ENCODE results near the gene SLC6A13. TPM values are rescaled to one million over a fixed set of nuclear protein-coding genes. Genes with fewer than 3 reads are reported as not detected.

SLC6A13 gene
- total and polyA plus RNA-seq, 2 donors (not counting 1 experiment from before 2014, with no cell fraction given): 0.22 to 0.54 TPM

GRCh38 chr12:269191-269590, 6.6 kb upstream of the SLC6A13 start:
- H3K79me2 ChIP-seq (ENCODE audit: control insufficient read depth, insufficient read depth, low read length): no peaks in the 10 kb centered on the region
- H3K4me2 ChIP-seq (replicated peaks; ENCODE audit: low read depth, low read length, poor library complexity, severe bottlenecking): no peak overlapping the region
- H3K4me3 Mint-ChIP-seq: no peak overlapping the region
- H3K27ac Mint-ChIP-seq: no peak overlapping the region
- WGBS (ENCODE audit: insufficient coverage): 100% methylated on average over 2 of the region's 3 CpGs
- no peaks in the 10 kb centered on the region for H3K9me3 ChIP-seq (ENCODE audit: control extremely low read depth in 1 of 3, control insufficient read depth in 2 of 3, insufficient read depth in 1 of 3, low read length in 2 of 3)
- no peaks in the 10 kb centered on the region for H3K4me1 ChIP-seq (ENCODE audit: control insufficient read depth in 2 of 2, insufficient read depth in 2 of 2, low read length in 2 of 2)
- ChIA-PET CTCF (no interaction called here), POLR2A (no interaction called here)
- H4K20me1 ChIP-seq (ENCODE audit: control insufficient read depth, insufficient read depth, low read length, poor library complexity, severe bottlenecking): no peaks in the 10 kb centered on the region
- H3K27ac ChIP-seq (ENCODE audit: low read length in 2 of 2): no peak overlapping the region
- H3K4me3 ChIP-seq (ENCODE audit: control extremely low read depth in 1 of 5, extremely low read depth in 1 of 5, insufficient read depth in 1 of 5, low read depth in 2 of 5, low read length in 4 of 5): no peak overlapping the region
- no peaks in the 10 kb centered on the region for H3K4me1 Mint-ChIP-seq
- H3K36me3 ChIP-seq (replicated peaks in 1 of 2; ENCODE audit: control extremely low read depth in 1 of 2, control insufficient read depth in 1 of 2, extremely low read depth in 1 of 2, insufficient read depth in 2 of 2, low read length in 1 of 2): no peaks in the 10 kb centered on the region
- intact Hi-C loops (cut with micrococcal nuclease): no loop called here
- H3K9ac ChIP-seq (ENCODE audit: low read length): no peak overlapping the region
- no peaks in the 10 kb centered on the region for H3K27me3 ChIP-seq (replicated peaks in 1 of 4; ENCODE audit: control extremely low read depth in 1 of 4, control insufficient read depth in 3 of 4, insufficient read depth in 4 of 4, low read length in 3 of 4)
- no peaks in the 10 kb centered on the region for H3K27me3 Mint-ChIP-seq
- TF ChIP-seq EZH2 (IDR thresholded peaks at IDR 0.05; ENCODE audit: borderline replicate concordance, insufficient read depth, low read depth, low read length, poor library complexity, severe bottlenecking): no peak
- TF ChIP-seq, protein P1, sequence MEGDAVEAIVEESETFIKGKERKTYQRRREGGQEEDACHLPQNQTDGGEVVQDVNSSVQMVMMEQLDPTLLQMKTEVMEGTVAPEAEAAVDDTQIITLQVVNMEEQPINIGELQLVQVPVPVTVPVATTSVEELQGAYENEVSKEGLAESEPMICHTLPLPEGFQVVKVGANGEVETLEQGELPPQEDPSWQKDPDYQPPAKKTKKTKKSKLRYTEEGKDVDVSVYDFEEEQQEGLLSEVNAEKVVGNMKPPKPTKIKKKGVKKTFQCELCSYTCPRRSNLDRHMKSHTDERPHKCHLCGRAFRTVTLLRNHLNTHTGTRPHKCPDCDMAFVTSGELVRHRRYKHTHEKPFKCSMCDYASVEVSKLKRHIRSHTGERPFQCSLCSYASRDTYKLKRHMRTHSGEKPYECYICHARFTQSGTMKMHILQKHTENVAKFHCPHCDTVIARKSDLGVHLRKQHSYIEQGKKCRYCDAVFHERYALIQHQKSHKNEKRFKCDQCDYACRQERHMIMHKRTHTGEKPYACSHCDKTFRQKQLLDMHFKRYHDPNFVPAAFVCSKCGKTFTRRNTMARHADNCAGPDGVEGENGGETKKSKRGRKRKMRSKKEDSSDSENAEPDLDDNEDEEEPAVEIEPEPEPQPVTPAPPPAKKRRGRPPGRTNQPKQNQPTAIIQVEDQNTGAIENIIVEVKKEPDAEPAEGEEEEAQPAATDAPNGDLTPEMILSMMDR (IDR thresholded peaks at IDR 0.05): no peak
- no peak overlapping the region for H2AFZ ChIP-seq (ENCODE audit: insufficient read depth, low read depth, low read length, poor library complexity, severe bottlenecking)
- ATAC-seq (ENCODE audit: low read depth) (no peak), DNase-seq (no peak)
- H3K9me3 Mint-ChIP-seq (ENCODE audit: insufficient read depth): no peaks in the 10 kb centered on the region

- CTCF ChIA-PET: no interaction called here
- no peaks in the 10 kb centered on the region for H3K36me3 ChIP-seq (replicated peaks in 1 of 2; ENCODE audit: control extremely low read depth in 1 of 2, control insufficient read depth in 1 of 2, extremely low read depth in 1 of 2, insufficient read depth in 2 of 2, low read length in 1 of 2)
- H3K9ac ChIP-seq (ENCODE audit: low read length): no peak overlapping the region
- no peak overlapping the region for H3K4me3 Mint-ChIP-seq
- H3K4me2 ChIP-seq (replicated peaks; ENCODE audit: low read depth, low read length, poor library complexity, severe bottlenecking): no peak overlapping the region
- no peaks in the 10 kb centered on the region for H3K9me3 ChIP-seq (ENCODE audit: control extremely low read depth in 1 of 3, control insufficient read depth in 2 of 3, insufficient read depth in 1 of 3, low read length in 2 of 3)
- intact Hi-C loops (cut with micrococcal nuclease): no loop called here
- H3K27me3 ChIP-seq (replicated peaks in 1 of 4; ENCODE audit: control extremely low read depth in 1 of 4, control insufficient read depth in 3 of 4, insufficient read depth in 4 of 4, low read length in 3 of 4): no peaks in the 10 kb centered on the region
- no peaks in the 10 kb centered on the region for H3K4me1 Mint-ChIP-seq
- H3K9me3 Mint-ChIP-seq (ENCODE audit: insufficient read depth): no peaks in the 10 kb centered on the region
- no peak for TF ChIP-seq EZH2 (IDR thresholded peaks at IDR 0.05; ENCODE audit: borderline replicate concordance, insufficient read depth, low read depth, low read length, poor library complexity, severe bottlenecking)
- TF ChIP-seq, protein P1 (IDR thresholded peaks at IDR 0.05): no peak
- ATAC-seq (ENCODE audit: low read depth) (no peak), DNase-seq (no peak)
- no peak overlapping the region for H2AFZ ChIP-seq (ENCODE audit: insufficient read depth, low read depth, low read length, poor library complexity, severe bottlenecking)
- 85% methylated on average over 6 of the region's 7 CpGs for WGBS (ENCODE audit: insufficient coverage)
- no peaks in the 10 kb centered on the region for H3K4me1 ChIP-seq (ENCODE audit: control insufficient read depth in 2 of 2, insufficient read depth in 2 of 2, low read length in 2 of 2)
- POLR2A ChIA-PET: no interaction called here
- H3K27ac ChIP-seq (ENCODE audit: low read length in 2 of 2): no peak overlapping the region
- no peaks in the 10 kb centered on the region for H4K20me1 ChIP-seq (ENCODE audit: control insufficient read depth, insufficient read depth, low read length, poor library complexity, severe bottlenecking)
- no peaks in the 10 kb centered on the region for H3K27me3 Mint-ChIP-seq
- H3K27ac Mint-ChIP-seq: no peak overlapping the region
- H3K4me3 ChIP-seq (ENCODE audit: control extremely low read depth in 1 of 5, extremely low read depth in 1 of 5, insufficient read depth in 1 of 5, low read depth in 2 of 5, low read length in 4 of 5): no peak overlapping the region
- H3K79me2 ChIP-seq (ENCODE audit: control insufficient read depth, insufficient read depth, low read length): no peaks in the 10 kb centered on the region
These were observed 5.8 kb upstream of the SLC6A13 start for GRCh38 chr12:268483-268840.

Data from B cell (primary cell).